ENCODE measurements around the gene WDR93.

WDR93 gene

DNA sequence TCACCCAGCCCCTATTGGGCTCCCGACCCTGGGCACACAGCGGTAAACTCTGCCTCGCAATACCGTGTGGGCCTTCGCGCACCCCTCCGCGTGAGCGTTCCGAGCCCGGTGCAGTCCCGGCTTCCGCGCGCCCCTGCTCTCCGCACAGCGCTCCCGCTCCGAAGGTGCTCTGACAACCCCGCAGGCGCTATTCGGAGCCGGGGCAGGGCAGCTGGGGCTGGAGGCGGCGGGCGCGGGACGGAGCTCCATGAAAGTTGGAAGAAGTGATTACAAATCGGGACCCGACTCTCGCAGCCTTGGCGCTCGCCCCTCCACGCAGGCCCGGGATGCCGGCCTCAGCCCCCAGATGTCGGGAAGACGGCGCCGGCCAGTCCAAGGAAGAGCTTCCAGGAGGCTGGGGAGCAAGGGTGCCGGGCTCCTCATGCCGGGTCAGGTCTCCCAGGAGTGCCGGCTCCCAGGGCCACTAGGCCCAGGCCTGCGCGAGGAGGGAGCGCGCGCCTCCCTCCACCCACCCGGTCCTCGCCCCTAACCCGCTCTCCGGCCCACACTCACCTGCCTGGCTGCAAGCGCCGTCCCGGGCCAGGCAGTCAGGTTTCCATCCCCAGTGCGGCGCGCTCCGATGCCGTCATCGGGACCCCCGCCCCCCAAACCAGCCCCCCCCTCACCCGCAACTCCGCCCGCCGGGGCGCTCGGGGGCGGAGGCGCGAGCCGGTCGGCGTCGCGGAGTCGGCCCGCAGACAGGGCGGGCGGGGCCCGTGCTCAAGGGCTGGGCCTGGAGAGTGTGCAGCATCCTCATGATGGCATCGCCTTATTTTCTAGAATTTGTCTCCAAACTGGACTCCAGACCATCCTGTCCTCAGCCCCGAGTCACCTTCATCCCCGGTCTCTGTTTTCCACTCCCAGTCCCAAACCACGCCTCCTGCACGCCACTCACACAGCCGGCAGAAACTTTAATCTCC is 35.5 kb upstream of the WDR93 start, which contains the start of gene KIF7 (continued):
- TF ChIP-seq ZNF777 (tag by site-specific recombination; IDR thresholded peaks at IDR 0.05; ENCODE audit: borderline replicate concordance) (no peak), SCRT1 (tag by site-specific recombination; IDR thresholded peaks at IDR 0.05; ENCODE audit: borderline replicate concordance) (no peak), ZSCAN23 (tag by site-specific recombination; IDR thresholded peaks at IDR 0.05) (no peak), ZNF623 (tag by site-specific recombination; IDR thresholded peaks at IDR 0.05) (no peak), ATF2 (tag by site-specific recombination; IDR thresholded peaks at IDR 0.05; ENCODE audit: low read depth) (no peak), ZNF621 (tag by site-specific recombination; IDR thresholded peaks at IDR 0.05) (no peak), RBAK (tag by site-specific recombination; IDR thresholded peaks at IDR 0.05) (no peak), HOXC10 (CRISPR knock-in tag; IDR thresholded peaks at IDR 0.05) (no peak), KLF7 (tag by site-specific recombination; IDR thresholded peaks at IDR 0.05; ENCODE audit: borderline replicate concordance) (no peak), ZFP37 (tag by site-specific recombination; IDR thresholded peaks at IDR 0.05) (peak; percentile 42; the same call in 1 of the 2 replicates), ZNF132 (tag by site-specific recombination; IDR thresholded peaks at IDR 0.05; ENCODE audit: borderline replicate concordance) (no peak), ZNF366 (tag by site-specific recombination; conservative IDR thresholded peaks at IDR 0.05) (no peak), MEIS1 (CRISPR knock-in tag; IDR thresholded peaks at IDR 0.05; ENCODE audit: borderline replicate concordance) (no peak; the same call in 1 of the 2 replicates), ZNF184 (tag by site-specific recombination; IDR thresholded peaks at IDR 0.05) (no peak), ZNF266 (tag by site-specific recombination; IDR thresholded peaks at IDR 0.05; ENCODE audit: low read depth) (no peak), KLF16 (tag by site-specific recombination; IDR thresholded peaks at IDR 0.05) (peak; percentile 80), ZSCAN30 (tag by site-specific recombination; IDR thresholded peaks at IDR 0.05) (0 out of 2 replicates have a peak, but pooled peaks have one; percentile 50), TSHZ1 (tag by site-specific recombination; IDR thresholded peaks at IDR 0.05; ENCODE audit: borderline replicate concordance) (peak; percentile 52; the same call in 1 of the 2 replicates), ZNF350 (tag by site-specific recombination; IDR thresholded peaks at IDR 0.05) (no peak), ZNF433 (tag by site-specific recombination; IDR thresholded peaks at IDR 0.05; ENCODE audit: low read depth) (no peak), ZNF473 (tag by site-specific recombination; IDR thresholded peaks at IDR 0.05) (no peak), ZNF792 (tag by site-specific recombination; IDR thresholded peaks at IDR 0.05) (no peak), ZFP69B (tag by site-specific recombination; IDR thresholded peaks at IDR 0.05) (no peak), ZNF660 (tag by site-specific recombination; IDR thresholded peaks at IDR 0.05) (0 out of 2 replicates have a peak, but pooled peaks have one; percentile 42), REPIN1 (tag by site-specific recombination; IDR thresholded peaks at IDR 0.05; ENCODE audit: low read depth) (no peak), ZNF311 (tag by site-specific recombination; IDR thresholded peaks at IDR 0.05; ENCODE audit: borderline replicate concordance) (no peak), ZNF747 (tag by site-specific recombination; IDR thresholded peaks at IDR 0.05) (no peak), PATZ1 (tag by site-specific recombination; IDR thresholded peaks at IDR 0.05) (peak; percentile 93), ZNF654 (tag by site-specific recombination; IDR thresholded peaks at IDR 0.05; ENCODE audit: low read depth) (no peak), KLF9 (tag by site-specific recombination; IDR thresholded peaks at IDR 0.05; ENCODE audit: low read depth) (0 out of 2 replicates have a peak, but pooled peaks have one; percentile 28), ZNF114 (tag by site-specific recombination; IDR thresholded peaks at IDR 0.05) (no peak)
- TF ChIP-seq, protein P1, sequence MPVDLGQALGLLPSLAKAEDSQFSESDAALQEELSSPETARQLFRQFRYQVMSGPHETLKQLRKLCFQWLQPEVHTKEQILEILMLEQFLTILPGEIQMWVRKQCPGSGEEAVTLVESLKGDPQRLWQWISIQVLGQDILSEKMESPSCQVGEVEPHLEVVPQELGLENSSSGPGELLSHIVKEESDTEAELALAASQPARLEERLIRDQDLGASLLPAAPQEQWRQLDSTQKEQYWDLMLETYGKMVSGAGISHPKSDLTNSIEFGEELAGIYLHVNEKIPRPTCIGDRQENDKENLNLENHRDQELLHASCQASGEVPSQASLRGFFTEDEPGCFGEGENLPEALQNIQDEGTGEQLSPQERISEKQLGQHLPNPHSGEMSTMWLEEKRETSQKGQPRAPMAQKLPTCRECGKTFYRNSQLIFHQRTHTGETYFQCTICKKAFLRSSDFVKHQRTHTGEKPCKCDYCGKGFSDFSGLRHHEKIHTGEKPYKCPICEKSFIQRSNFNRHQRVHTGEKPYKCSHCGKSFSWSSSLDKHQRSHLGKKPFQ (tag by site-specific recombination; IDR thresholded peaks at IDR 0.05): no peak
